Neural progenitor cell (in vitro differentiated cells): ENCODE measurements around the gene TSLP. TPM values are rescaled to one million over a fixed set of nuclear protein-coding genes. Genes with fewer than 3 reads are reported as not detected.

Experiments
- DNase-seq: peaks from one replicate; pipeline ENCODE4 v3.0.0-alpha.2; 2016; ENCODE audit warnings: low spot score
- H2AFZ ChIP-seq: fragments of 200-600 bp; sonication (generic); replicated peaks from 2 replicates; pipeline ENCODE4 v1.6.1; 2016; ENCODE audit warnings: antibody characterized with exemption
- H3F3A ChIP-seq: fragments of 200-600 bp; sonication (generic); 2 replicates; pipeline ENCODE4 v1.6.1; 2016; ENCODE audit warnings: antibody characterized with exemption, low read depth
- H3K27ac ChIP-seq: fragments of 200-600 bp; sonication (generic); 2 replicates; pipeline ENCODE4 v1.5.1; 2016; ENCODE audit warnings: mild to moderate bottlenecking
- H3K27me3 ChIP-seq: fragments of 200-600 bp; sonication (generic); 2 replicates; pipeline ENCODE4 v1.6.1; 2016; ENCODE audit warnings: mild to moderate bottlenecking, moderate library complexity
- H3K36me3 ChIP-seq: fragments of 200-600 bp; sonication (generic); 2 replicates; pipeline ENCODE4 v1.5.1; 2016
- H3K4me1 ChIP-seq: fragments of 200-600 bp; sonication (generic); 2 replicates; pipeline ENCODE4 v1.6.1; 2016; ENCODE audit warnings: mixed run types
- H3K4me2 ChIP-seq: fragments of 200-600 bp; sonication (generic); 2 replicates; pipeline ENCODE4 v1.6.1; 2016
- H3K4me3 ChIP-seq: fragments of 200-600 bp; sonication (generic); 2 replicates; pipeline ENCODE4 v1.5.1; 2016
- H3K79me2 ChIP-seq: fragments of 200-600 bp; sonication (generic); 2 replicates; pipeline ENCODE4 v1.6.1; 2016; ENCODE audit warnings: low read depth
- H3K9ac ChIP-seq: fragments of 200-600 bp; sonication (generic); 2 replicates; pipeline ENCODE4 v1.6.1; 2016
- H3K9me3 ChIP-seq: fragments of 200-600 bp; sonication (generic); 2 replicates; pipeline ENCODE4 v1.5.1; 2016; ENCODE audit warnings: low read depth
- H4K20me1 ChIP-seq: fragments of 200-600 bp; sonication (generic); 2 replicates; pipeline ENCODE4 v1.6.1; 2016; ENCODE audit warnings: low read depth
- H3K27ac Mint-ChIP-seq: 3 replicates; pipeline ENCODE4 v1.8.0; 2021; ENCODE audit warnings: mixed read lengths
- H3K27me3 Mint-ChIP-seq: 2 replicates; pipeline ENCODE4 v1.8.0; 2022; ENCODE audit warnings: low read depth, mild to moderate bottlenecking, inconsistent platforms, moderate library complexity, mixed read lengths; ENCODE audit not compliant: insufficient read depth
- H3K36me3 Mint-ChIP-seq: 3 replicates; pipeline ENCODE4 v1.8.0; 2021; ENCODE audit warnings: mixed read lengths
- H3K4me1 Mint-ChIP-seq: 3 replicates; pipeline ENCODE4 v1.8.0; 2021; ENCODE audit warnings: mixed read lengths
- H3K4me3 Mint-ChIP-seq: 3 replicates; pipeline ENCODE4 v1.8.0; 2021; ENCODE audit warnings: mild to moderate bottlenecking, moderate library complexity, mixed read lengths
- H3K9me3 Mint-ChIP-seq: 3 replicates; pipeline ENCODE4 v1.8.0; 2020; ENCODE audit warnings: mixed read lengths
- EZH2 ChIP-seq: fragments of 200-600 bp; sonication (generic); IDR thresholded peaks from 2 replicates; pipeline ENCODE4 v1.6.1; 2017; ENCODE audit warnings: antibody characterized with exemption, mild to moderate bottlenecking, moderate library complexity
- EZH2phosphoT487 ChIP-seq: fragments of 200-600 bp; sonication (generic); IDR thresholded peaks from 2 replicates; pipeline ENCODE4 v1.6.1; 2017; ENCODE audit warnings: antibody characterized with exemption
- total RNA-seq: library from RNA; depleted of rRNA; stranded (reverse); fragments of >200 nt; gene quantifications from 2 replicates; pipeline ENCODE4 v1.2.3, GENCODE V29; 2015; ENCODE audit warnings: low replicate concordance
- TF ChIP-seq, protein P1 (sequence below): fragments of 200-600 bp; sonication (generic); IDR thresholded peaks from 2 replicates; pipeline ENCODE4 v1.5.1; 2017; ENCODE audit warnings: antibody characterized with exemption, mild to moderate bottlenecking

TSLP gene
- total RNA-seq, 1 donor from 2014 or later: not detected

DNA sequence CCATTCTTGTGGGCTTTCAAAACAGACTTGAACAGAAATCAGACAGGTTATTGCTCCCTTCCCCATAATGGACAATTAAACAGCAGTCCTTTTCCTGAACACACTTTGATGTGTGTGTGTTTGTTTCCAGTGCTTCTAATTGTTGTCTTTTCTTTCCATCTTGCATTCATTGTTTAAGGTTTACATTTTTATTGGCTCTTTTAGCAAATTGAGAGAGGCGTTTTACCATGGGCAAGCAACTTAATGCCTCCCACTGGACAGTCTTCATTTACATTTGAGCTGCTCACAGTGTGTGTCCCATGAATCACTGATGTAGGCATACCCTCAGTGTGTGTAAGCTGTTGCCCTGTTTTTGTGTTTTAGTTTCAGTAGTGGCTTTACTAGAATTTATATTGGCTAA, 45.6 kb downstream of the TSLP start:
- Histone ChIP-seq H2AFZ (no peak overlapping the region), H3K27me3 (no peaks in the 10 kb centered on the region), H3K4me3 (no peak overlapping the region), H3F3A (no peaks in the 10 kb centered on the region), H3K9me3 (no peaks in the 10 kb centered on the region), H3K9ac (no peak overlapping the region), H4K20me1 (peaks cover 28% of the 10 kb centered on the region), H3K4me2 (peak overlapping the region; percentile 0), H3K36me3 (peaks cover 25% of the 10 kb centered on the region), H3K27ac (no peak overlapping the region), H3K4me1 (peaks cover 11% of the 10 kb centered on the region), H3K79me2 (no peaks in the 10 kb centered on the region)
- TF ChIP-seq EZH2phosphoT487: no peak
- TF ChIP-seq EZH2: no peak
- TF ChIP-seq, protein P1, sequence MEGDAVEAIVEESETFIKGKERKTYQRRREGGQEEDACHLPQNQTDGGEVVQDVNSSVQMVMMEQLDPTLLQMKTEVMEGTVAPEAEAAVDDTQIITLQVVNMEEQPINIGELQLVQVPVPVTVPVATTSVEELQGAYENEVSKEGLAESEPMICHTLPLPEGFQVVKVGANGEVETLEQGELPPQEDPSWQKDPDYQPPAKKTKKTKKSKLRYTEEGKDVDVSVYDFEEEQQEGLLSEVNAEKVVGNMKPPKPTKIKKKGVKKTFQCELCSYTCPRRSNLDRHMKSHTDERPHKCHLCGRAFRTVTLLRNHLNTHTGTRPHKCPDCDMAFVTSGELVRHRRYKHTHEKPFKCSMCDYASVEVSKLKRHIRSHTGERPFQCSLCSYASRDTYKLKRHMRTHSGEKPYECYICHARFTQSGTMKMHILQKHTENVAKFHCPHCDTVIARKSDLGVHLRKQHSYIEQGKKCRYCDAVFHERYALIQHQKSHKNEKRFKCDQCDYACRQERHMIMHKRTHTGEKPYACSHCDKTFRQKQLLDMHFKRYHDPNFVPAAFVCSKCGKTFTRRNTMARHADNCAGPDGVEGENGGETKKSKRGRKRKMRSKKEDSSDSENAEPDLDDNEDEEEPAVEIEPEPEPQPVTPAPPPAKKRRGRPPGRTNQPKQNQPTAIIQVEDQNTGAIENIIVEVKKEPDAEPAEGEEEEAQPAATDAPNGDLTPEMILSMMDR: no peak
- Mint-ChIP-seq H3K9me3 (no peaks in the 10 kb centered on the region), H3K4me3 (no peak overlapping the region), H3K4me1 (peaks cover 4% of the 10 kb centered on the region), H3K27me3 (no peaks in the 10 kb centered on the region), H3K36me3 (peaks cover 11% of the 10 kb centered on the region), H3K27ac (no peak overlapping the region)
- no peak for DNase-seq

DNA sequence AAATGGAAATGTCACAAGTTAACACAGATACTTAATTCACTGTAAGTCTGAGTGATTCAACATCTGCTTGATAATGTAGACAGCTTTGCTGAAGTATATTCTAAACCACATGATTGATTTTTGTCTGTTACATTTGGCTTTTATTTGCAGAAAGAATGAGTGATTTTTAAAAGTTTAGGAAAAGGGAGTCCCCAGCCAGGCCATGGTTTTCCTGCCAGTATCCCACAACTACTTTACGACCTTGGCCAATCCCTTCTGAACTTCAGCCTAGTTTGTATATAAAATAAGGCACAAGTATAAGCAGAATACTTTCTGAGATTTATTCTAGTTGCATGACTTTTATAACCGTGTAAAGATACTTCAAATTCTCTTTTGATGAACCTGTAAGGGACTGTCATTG, 47.7 kb downstream of the TSLP start:
- H3K36me3 ChIP-seq: peaks cover 25% of the 10 kb centered on the region
- H3K4me2 ChIP-seq: no peak overlapping the region
- H3K27me3 ChIP-seq: no peaks in the 10 kb centered on the region
- no peak overlapping the region for H2AFZ ChIP-seq
- Mint-ChIP-seq H3K27ac (no peak overlapping the region), H3K27me3 (no peaks in the 10 kb centered on the region), H3K4me3 (no peak overlapping the region), H3K4me1 (peaks cover 4% of the 10 kb centered on the region), H3K36me3 (peaks cover 10% of the 10 kb centered on the region), H3K9me3 (no peaks in the 10 kb centered on the region)
- peaks cover 17% of the 10 kb centered on the region for H4K20me1 ChIP-seq
- H3K4me1 ChIP-seq: peaks cover 6% of the 10 kb centered on the region
- H3K27ac ChIP-seq: no peak overlapping the region
- H3F3A ChIP-seq: no peaks in the 10 kb centered on the region
- DNase-seq: no peak
- H3K9me3 ChIP-seq: no peaks in the 10 kb centered on the region
- no peaks in the 10 kb centered on the region for H3K79me2 ChIP-seq
- H3K9ac ChIP-seq: no peak overlapping the region
- no peak overlapping the region for H3K4me3 ChIP-seq
- TF ChIP-seq EZH2 (no peak), EZH2phosphoT487 (no peak)
- TF ChIP-seq, protein P1: no peak

- no peak overlapping the region for H3K9ac ChIP-seq
- no peak overlapping the region for H3K27ac Mint-ChIP-seq
- H3F3A ChIP-seq: no peaks in the 10 kb centered on the region
- peaks cover 13% of the 10 kb centered on the region for H3K36me3 Mint-ChIP-seq
- no peaks in the 10 kb centered on the region for H3K9me3 Mint-ChIP-seq
- H3K4me3 ChIP-seq: no peak overlapping the region
- H3K36me3 ChIP-seq: peaks cover 25% of the 10 kb centered on the region
- peaks cover 17% of the 10 kb centered on the region for H4K20me1 ChIP-seq
- H2AFZ ChIP-seq: no peak overlapping the region
- H3K27ac ChIP-seq: no peak overlapping the region
- H3K27me3 Mint-ChIP-seq: no peaks in the 10 kb centered on the region
- H3K4me3 Mint-ChIP-seq: no peak overlapping the region
- TF ChIP-seq EZH2phosphoT487: no peak
- TF ChIP-seq, protein P1: no peak
- TF ChIP-seq EZH2: no peak
- H3K4me2 ChIP-seq: no peak overlapping the region
- no peaks in the 10 kb centered on the region for H3K9me3 ChIP-seq
- H3K4me1 ChIP-seq: peaks cover 6% of the 10 kb centered on the region
- no peaks in the 10 kb centered on the region for H3K27me3 ChIP-seq
- DNase-seq: no peak
- H3K79me2 ChIP-seq: no peaks in the 10 kb centered on the region
- H3K4me1 Mint-ChIP-seq: peaks cover 4% of the 10 kb centered on the region
Observed at GRCh38 chr5:111119856-111120255, 48.3 kb downstream of the TSLP start.
